Gastrocnemius medialis (tissue), 4 donors: ENCODE results near the gene SLC35C1. TPM values are rescaled to one million over a fixed set of nuclear protein-coding genes. Genes with fewer than 3 reads are reported as not detected.

Source experiments
- ATAC-seq, 2 donors: fragments of 150-250 bp; one replicate each; pipeline ENCODE4 v1.9.1; 2016
- DNase-seq, 2 donors: peaks; one replicate each; pipeline ENCODE4 v3.0.0-alpha.2; 2019
- H3K27ac ChIP-seq, 4 donors: fragments of 200-600 bp; sonication (generic); 1 replicate in 1 of 4; 2 replicates in 3 of 4; pipeline ENCODE4 v1.5.1; 2016 to 2018; ENCODE audit warnings: mild to moderate bottlenecking in 2 of 4, moderate library complexity in 1 of 4
- H3K27me3 ChIP-seq, 3 donors: fragments of 200-600 bp; sonication (generic) in 2 of 3; 1 replicate in 1 of 3; 2 replicates in 2 of 3; pipeline versions ENCODE4 v1.5.1 to v1.6.0; 2016 to 2019; ENCODE audit warnings: mild to moderate bottlenecking in 1 of 3, moderate library complexity in 1 of 3
- H3K36me3 ChIP-seq, 2 donors: fragments of 200-600 bp; sonication (generic) in 1 of 2; one replicate each; pipeline ENCODE4 v1.5.1; 2017 to 2018
- H3K4me1 ChIP-seq, 2 donors: fragments of 200-600 bp; sonication (generic) in 1 of 2; one replicate each; pipeline ENCODE4 v1.5.1; 2016 to 2017; ENCODE audit warnings: mild to moderate bottlenecking in 2 of 2
- H3K4me3 ChIP-seq, 4 donors: fragments of 200-600 bp; sonication (generic) in 3 of 4; 1 replicate in 1 of 4; 2 replicates in 3 of 4; pipeline ENCODE4 v1.5.1; 2016 to 2019; ENCODE audit warnings: mild to moderate bottlenecking in 2 of 4
- H3K9me3 ChIP-seq, 3 donors: fragments of 200-600 bp; sonication (generic) in 2 of 3; 1 replicate in 1 of 3; 2 replicates in 2 of 3; pipeline ENCODE4 v1.5.1; 2016 to 2019
- CTCF ChIP-seq, 5 experiments: fragments of 450-650 bp in 3 of 5; fragments of 200-600 bp in 2 of 5; sonication (generic) in 2 of 5; IDR thresholded peaks in 4 of 5; conservative IDR thresholded peaks in 1 of 5; 1 replicate in 4 of 5; 2 replicates in 1 of 5; pipeline ENCODE4 v1.5.1; 2016 to 2019; ENCODE audit warnings: antibody characterized with exemption in 5 of 5, mild to moderate bottlenecking in 3 of 5, moderate library complexity in 3 of 5
- POLR2A ChIP-seq, 2 donors: fragments of 450-650 bp; IDR thresholded peaks; one replicate each; pipeline ENCODE4 v1.6.1; 2017; ENCODE audit warnings: antibody characterized with exemption in 2 of 2, mild to moderate bottlenecking in 2 of 2, moderate library complexity in 2 of 2
- in situ Hi-C, 4 donors: fragments of 200-750 bp; cut with MboI; loops; one replicate each; pipeline versions ENCODE4 v1.15.0 to v1.8.0; 2017; ENCODE audit warnings: low sequenced_read_pairs in 4 of 4
- intact Hi-C: fragments of 100-400 bp; cut with DNase I; formaldehyde crosslinking; loops from one replicate; pipeline ENCODE4 v1.15.1; 2023; ENCODE audit warnings: low total_unique reads
- total RNA-seq, 4 donors: library from RNA; depleted of rRNA; stranded (reverse); fragments of >200 nt; gene quantifications; one replicate each; pipeline versions ENCODE4 v1.1.0 to v1.2.3, GENCODE V29; 2016

SLC35C1 gene
- total RNA-seq, 4 donors from 2014 or later: 4.8 to 11.7 (median 7.8) TPM

GRCh38 chr11:45788887-45789286 lies 16.1 kb upstream of the SLC35C1 start:
- Histone ChIP-seq H3K4me3 (no peak overlapping the region), H3K36me3 (no peaks in the 10 kb centered on the region), H3K27me3 (peaks cover 0 to 14% (median 5%) of the 10 kb centered on the region in 3 donors), H3K27ac (no peak overlapping the region), H3K9me3 (no peaks in the 10 kb centered on the region), H3K4me1 (no peaks in the 10 kb centered on the region)
- intact Hi-C loops (no loop called here), in situ Hi-C loops (no loop called here)
- ATAC-seq (no peak), DNase-seq (no peak)
- TF ChIP-seq CTCF (IDR thresholded peaks at IDR 0.05 in 4 of 5, conservative IDR thresholded peaks at IDR 0.05 in 1 of 5): no peak
- TF ChIP-seq POLR2A (IDR thresholded peaks at IDR 0.05): no peak

- Histone ChIP-seq H3K9me3 (no peaks in the 10 kb centered on the region), H3K27ac (no peak overlapping the region), H3K4me1 (no peaks in the 10 kb centered on the region), H3K27me3 (peaks cover 0 to 14% (median 5%) of the 10 kb centered on the region in 3 donors), H3K36me3 (no peaks in the 10 kb centered on the region), H3K4me3 (no peak overlapping the region)
- ATAC-seq (no peak), DNase-seq (no peak)
- TF ChIP-seq POLR2A (IDR thresholded peaks at IDR 0.05) (no peak), CTCF (IDR thresholded peaks at IDR 0.05 in 4 of 5, conservative IDR thresholded peaks at IDR 0.05 in 1 of 5) (no peak)
- intact Hi-C loops: no loop called here
- in situ Hi-C loops: no loop called here
Measured at GRCh38 chr11:45791524-45791923, 13.4 kb upstream of the SLC35C1 start.

GRCh38 chr11:45794169-45794568 lies 10.8 kb upstream of the SLC35C1 start:
- in situ Hi-C loops: no loop called here
- intact Hi-C loops: no loop called here

GRCh38 chr11:45795379-45795778 lies 9.6 kb upstream of the SLC35C1 start:
- no peak for ATAC-seq
- H3K36me3 ChIP-seq: no peaks in the 10 kb centered on the region
- TF ChIP-seq POLR2A (IDR thresholded peaks at IDR 0.05): no peak
- no peak for TF ChIP-seq CTCF (IDR thresholded peaks at IDR 0.05 in 4 of 5, conservative IDR thresholded peaks at IDR 0.05 in 1 of 5)
- no peaks in the 10 kb centered on the region for H3K4me1 ChIP-seq
- H3K9me3 ChIP-seq: no peaks in the 10 kb centered on the region
- H3K27me3 ChIP-seq: no peaks in the 10 kb centered on the region
- H3K4me3 ChIP-seq: no peak overlapping the region
- intact Hi-C loops (no loop called here), in situ Hi-C loops (no loop called here)
- H3K27ac ChIP-seq: no peak overlapping the region
- no peak for DNase-seq

More at GRCh38 chr11:45794169-45794568, 10.8 kb upstream of the SLC35C1 start:
- no peak for ATAC-seq
- no peak for DNase-seq
- Histone ChIP-seq H3K4me3 (no peak overlapping the region), H3K9me3 (no peaks in the 10 kb centered on the region), H3K27ac (no peak overlapping the region), H3K4me1 (no peaks in the 10 kb centered on the region), H3K36me3 (no peaks in the 10 kb centered on the region), H3K27me3 (peaks cover 0 to 5% (median 5%) of the 10 kb centered on the region in 3 donors)
- TF ChIP-seq POLR2A (IDR thresholded peaks at IDR 0.05) (no peak), CTCF (IDR thresholded peaks at IDR 0.05 in 4 of 5, conservative IDR thresholded peaks at IDR 0.05 in 1 of 5) (no peak)

GRCh38 chr11:45796461-45796861 lies 8.5 kb upstream of the SLC35C1 start:
- in situ Hi-C loops (no loop called here), intact Hi-C loops (no loop called here)
- Histone ChIP-seq H3K4me1 (no peaks in the 10 kb centered on the region), H3K27ac (no peak overlapping the region), H3K27me3 (no peaks in the 10 kb centered on the region), H3K36me3 (no peaks in the 10 kb centered on the region), H3K4me3 (no peak overlapping the region), H3K9me3 (no peaks in the 10 kb centered on the region)
- ATAC-seq (peak; percentile 46 to 47), DNase-seq (no peak)
- TF ChIP-seq CTCF (IDR thresholded peaks at IDR 0.05 in 4 of 5, conservative IDR thresholded peaks at IDR 0.05 in 1 of 5) (no peak), POLR2A (IDR thresholded peaks at IDR 0.05) (no peak)
